ENCODE measurements around the gene ZBTB22. TPM values are rescaled to one million over a fixed set of nuclear protein-coding genes. Genes with fewer than 3 reads are reported as not detected.

ZBTB22 gene
- total and polyA plus RNA-seq, 4 donors: 16.4 to 25.7 (median 20.9) TPM

- TF ChIP-seq CTCF (IDR thresholded peaks at IDR 0.05; ENCODE audit: control extremely low read depth, extremely low read depth): peak; percentile 64
- H3K4me3 ChIP-seq: peak overlapping the region; percentile 43
- peak; percentile 80 for ATAC-seq (ENCODE audit: insufficient read depth, low FRiP score)
- H3K4me1 ChIP-seq (ENCODE audit: control insufficient read depth in 5 of 5, insufficient read depth in 5 of 5, low read length in 5 of 5): peaks cover 0 to 12% (median 0%) of the 10 kb centered on the region in 5 donors
- H3K27ac ChIP-seq (ENCODE audit: low read depth in 1 of 2, low read length in 1 of 2): peak overlapping the region; percentile 96 to 98
- peak overlapping the region; percentile 63 to 84 for H3K9ac ChIP-seq (ENCODE audit: insufficient read depth in 1 of 2, low read length in 2 of 2)
- no peaks in the 10 kb centered on the region for H3K27me3 ChIP-seq (ENCODE audit: control insufficient read depth in 3 of 3, insufficient read depth in 3 of 3, low read length in 2 of 3)
- peaks cover 0 to 29% (median 18%) of the 10 kb centered on the region in 4 donors for H3K36me3 ChIP-seq (ENCODE audit: control insufficient read depth in 4 of 4, insufficient read depth in 4 of 4, low read length in 4 of 4)
- 0% methylated on average over 54 of the region's 54 CpGs for WGBS, 2 donors
- DNase-seq: peak; percentile 92 to 95 (median 94)
- H3K9me3 ChIP-seq (ENCODE audit: control insufficient read depth in 4 of 4, insufficient read depth in 3 of 4, low read length in 3 of 4): no peaks in the 10 kb centered on the region
Observed at GRCh38 chr6:33299237-33299944, 18.2 kb downstream of the ZBTB22 start.

GRCh38 chr6:33298773-33299236 is 18.7 kb downstream of the ZBTB22 start, which contains the start of gene RGL2:
Gene RGL2 (minus strand): TSS chr6:33298942. CDS start chr6:33298610, 332 bp downstream.
- H3K9me3 ChIP-seq (ENCODE audit: control insufficient read depth in 4 of 4, insufficient read depth in 3 of 4, low read length in 3 of 4): no peaks in the 10 kb centered on the region
- DNase-seq (peak; percentile 81 to 85 (median 83)), ATAC-seq (ENCODE audit: insufficient read depth, low FRiP score) (peak; percentile 70)
- H3K27me3 ChIP-seq (ENCODE audit: control insufficient read depth in 3 of 3, insufficient read depth in 3 of 3, low read length in 2 of 3): no peaks in the 10 kb centered on the region
- H3K27ac ChIP-seq (ENCODE audit: low read depth in 1 of 2, low read length in 1 of 2): peak within 1 kb of the TSS; percentile 96 to 98
- H3K4me1 ChIP-seq (ENCODE audit: control insufficient read depth in 5 of 5, insufficient read depth in 5 of 5, low read length in 5 of 5): peaks cover 0 to 12% (median 0%) of the 10 kb centered on the region in 5 donors
- peaks cover 0 to 26% (median 16%) of the 10 kb centered on the region in 4 donors for H3K36me3 ChIP-seq (ENCODE audit: control insufficient read depth in 4 of 4, insufficient read depth in 4 of 4, low read length in 4 of 4)
- WGBS, 2 donors: 1 to 2% methylated on average over 20 to 34 of the region's 34 CpGs
- TF ChIP-seq CTCF (IDR thresholded peaks at IDR 0.05; ENCODE audit: control extremely low read depth, extremely low read depth): no peak
- peak within 1 kb of the TSS; percentile 71 for H3K4me3 ChIP-seq
- peak within 1 kb of the TSS; percentile 63 to 84 for H3K9ac ChIP-seq (ENCODE audit: insufficient read depth in 1 of 2, low read length in 2 of 2)

- ATAC-seq (ENCODE audit: insufficient read depth, low FRiP score): peak; percentile 24
- Histone ChIP-seq H3K9me3 (ENCODE audit: control insufficient read depth in 4 of 4, insufficient read depth in 3 of 4, low read length in 3 of 4) (no peaks in the 10 kb centered on the region), H3K27me3 (ENCODE audit: control insufficient read depth in 3 of 3, insufficient read depth in 3 of 3, low read length in 2 of 3) (no peaks in the 10 kb centered on the region), H3K4me3 (peak overlapping the region; percentile 71), H3K27ac (ENCODE audit: low read depth in 1 of 2, low read length in 1 of 2) (peak overlapping the region; percentile 96 to 98), H3K4me1 (ENCODE audit: control insufficient read depth in 5 of 5, insufficient read depth in 5 of 5, low read length in 5 of 5) (peaks cover 0 to 12% (median 0%) of the 10 kb centered on the region in 5 donors), H3K36me3 (ENCODE audit: control insufficient read depth in 4 of 4, insufficient read depth in 4 of 4, low read length in 4 of 4) (peaks cover 4 to 30% (median 12%) of the 10 kb centered on the region in 4 donors), H3K9ac (ENCODE audit: insufficient read depth in 1 of 2, low read length in 2 of 2) (peak overlapping the region; percentile 46 to 84)
- DNase-seq: peak; percentile 83 to 85 (median 85)
- 1% methylated on average over 37 to 42 of the region's 42 CpGs for WGBS, 2 donors
- TF ChIP-seq CTCF (IDR thresholded peaks at IDR 0.05; ENCODE audit: control extremely low read depth, extremely low read depth): no peak
Observed at GRCh38 chr6:33297956-33298772, 19.4 kb downstream of the ZBTB22 start.
